Measurements from ENCODE around the gene SRP68. TPM values are rescaled to one million over a fixed set of nuclear protein-coding genes. Genes with fewer than 3 reads are reported as not detected.
A peak's percentile ranks its signal among the peaks of the same experiment; 100 is the strongest.

SRP68 gene
- total RNA-seq = 10 to 100 TPM; 49.2 to 53.4 TPM
- polyA plus RNA-seq (ENCODE audit: insufficient read depth, low read depth, low replicate concordance) = 79.6 TPM
- long read RNA-seq, donor 1, transcript SRP68-201 (16 exons, 2,649 nt) = major isoform, 10 of 10 reads
- long read RNA-seq, donor 1, partial matches to known transcripts = 0 of 10 reads
- long read RNA-seq, donor 1, other reads (novel, unspliced or antisense) = 0 of 10 reads
- long read RNA-seq, donor 2, transcript SRP68-201 (16 exons, 2,649 nt) = major isoform, 14 of 16 reads
- long read RNA-seq, donor 2, partial matches to known transcripts = 0 of 16 reads
- long read RNA-seq, donor 2, other reads (novel, unspliced or antisense) = 0 of 16 reads

- 0 to 1% methylated on average over 38 to 54 of the region's 57 CpGs for WGBS, 2 donors
- DNase-seq = peak; percentile 97
- Histone ChIP-seq H3K27ac (peak within 1 kb of the TSS; percentile 60 to 78), H3K36me3 (ENCODE audit: low read depth, missing control alignments) (no peaks in the 10 kb centered on the region), H3K4me3 (peak within 1 kb of the TSS; percentile 87 to 91), H3K4me1 (peaks cover 35% of the 10 kb centered on the region), H3K27me3 (no peaks in the 10 kb centered on the region), H3K9me3 (no peaks in the 10 kb centered on the region)
- TF ChIP-seq CTCF (IDR thresholded peaks at IDR 0.05) = no peak
- no peak for TF ChIP-seq POLR2A (IDR thresholded peaks at IDR 0.05)
- intact Hi-C loops (cut with DNase I; ENCODE audit: low total_unique reads) = no loop called here
Observed at GRCh38 chr17:76072148-76072858, at the start of gene SRP68. Gene SRP68, minus strand, starts transcription at chr17:76072517. Its CDS starts 26 bp downstream, at chr17:76072491.

GRCh38 chr17:76121932-76122430, 49.7 kb upstream of the SRP68 start:
- H3K4me3 ChIP-seq = peak overlapping the region; percentile 45 to 49
- H3K9me3 ChIP-seq = no peaks in the 10 kb centered on the region
- WGBS, 2 donors = 38 to 43% methylated on average over 10 to 42 of the region's 42 CpGs
- DNase-seq = peak; percentile 43
- intact Hi-C loops (cut with DNase I; ENCODE audit: low total_unique reads) = loop anchor here (5.0 kb wide), 1 partner anchor 160 kb away; no protein-coding TSS in a partner anchor
- peaks cover 6% of the 10 kb centered on the region for H3K4me1 ChIP-seq
- H3K36me3 ChIP-seq (ENCODE audit: low read depth, missing control alignments) = no peaks in the 10 kb centered on the region
- TF ChIP-seq POLR2A (IDR thresholded peaks at IDR 0.05) = no peak
- no peak for TF ChIP-seq CTCF (IDR thresholded peaks at IDR 0.05)
- H3K27ac ChIP-seq = no peak overlapping the region
- H3K27me3 ChIP-seq = no peaks in the 10 kb centered on the region

- H3K4me3 ChIP-seq = no peak overlapping the region
- no peaks in the 10 kb centered on the region for H3K9me3 ChIP-seq
- no peaks in the 10 kb centered on the region for H3K27me3 ChIP-seq
- intact Hi-C loops (cut with DNase I; ENCODE audit: low total_unique reads) = loop anchor here (5.0 kb wide), 1 partner anchor 162 kb away; no protein-coding TSS in a partner anchor
- 84 to 87% methylated on average over 5 of the region's 5 CpGs for WGBS, 2 donors
- TF ChIP-seq CTCF (IDR thresholded peaks at IDR 0.05) (no peak), POLR2A (IDR thresholded peaks at IDR 0.05) (no peak)
- no peak for DNase-seq
- no peak overlapping the region for H3K27ac ChIP-seq
- H3K36me3 ChIP-seq (ENCODE audit: low read depth, missing control alignments) = no peaks in the 10 kb centered on the region
- H3K4me1 ChIP-seq = peaks cover 6% of the 10 kb centered on the region
Observed at GRCh38 chr17:76120658-76121008, 48.3 kb upstream of the SRP68 start.

GRCh38 chr17:76119409-76120371, 47.4 kb upstream of the SRP68 start:
- DNase-seq = no peak
- H3K4me3 ChIP-seq = no peak overlapping the region
- TF ChIP-seq CTCF (IDR thresholded peaks at IDR 0.05) (no peak), POLR2A (IDR thresholded peaks at IDR 0.05) (no peak)
- H3K36me3 ChIP-seq (ENCODE audit: low read depth, missing control alignments) = no peaks in the 10 kb centered on the region
- intact Hi-C loops (cut with DNase I; ENCODE audit: low total_unique reads) = loop anchor here (5.0 kb wide), 1 partner anchor 163 kb away; no protein-coding TSS in a partner anchor
- no peak overlapping the region for H3K27ac ChIP-seq
- no peaks in the 10 kb centered on the region for H3K27me3 ChIP-seq
- 89 to 92% methylated on average over 19 of the region's 19 CpGs for WGBS, 2 donors
- peaks cover 6% of the 10 kb centered on the region for H3K4me1 ChIP-seq
- no peaks in the 10 kb centered on the region for H3K9me3 ChIP-seq

Measured in testis (tissue), 5 donors.